NCI-H226 (cell line): ENCODE results near the gene PRR23E.

Experiments used
- DNase-seq: peaks from one replicate; pipeline ENCODE4 v3.0.0-alpha.2; 2015

The PRR23E gene

DNA sequence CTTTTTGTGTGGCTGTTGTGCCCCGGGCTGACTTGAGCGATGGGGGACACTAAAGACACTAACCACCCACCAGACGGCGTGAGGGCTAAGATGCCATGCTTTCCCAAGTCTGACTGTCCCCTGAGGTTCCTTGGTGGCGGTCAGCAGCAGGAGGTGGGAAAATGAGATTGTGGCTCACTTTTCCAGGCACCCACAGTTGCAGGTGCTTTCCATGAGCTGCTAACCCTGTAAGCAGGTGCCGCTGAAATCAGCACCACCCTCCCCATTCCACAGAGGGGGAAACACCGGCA lies 17.7 kb downstream of the PRR23E start:
- DNase-seq = no peak

DNA sequence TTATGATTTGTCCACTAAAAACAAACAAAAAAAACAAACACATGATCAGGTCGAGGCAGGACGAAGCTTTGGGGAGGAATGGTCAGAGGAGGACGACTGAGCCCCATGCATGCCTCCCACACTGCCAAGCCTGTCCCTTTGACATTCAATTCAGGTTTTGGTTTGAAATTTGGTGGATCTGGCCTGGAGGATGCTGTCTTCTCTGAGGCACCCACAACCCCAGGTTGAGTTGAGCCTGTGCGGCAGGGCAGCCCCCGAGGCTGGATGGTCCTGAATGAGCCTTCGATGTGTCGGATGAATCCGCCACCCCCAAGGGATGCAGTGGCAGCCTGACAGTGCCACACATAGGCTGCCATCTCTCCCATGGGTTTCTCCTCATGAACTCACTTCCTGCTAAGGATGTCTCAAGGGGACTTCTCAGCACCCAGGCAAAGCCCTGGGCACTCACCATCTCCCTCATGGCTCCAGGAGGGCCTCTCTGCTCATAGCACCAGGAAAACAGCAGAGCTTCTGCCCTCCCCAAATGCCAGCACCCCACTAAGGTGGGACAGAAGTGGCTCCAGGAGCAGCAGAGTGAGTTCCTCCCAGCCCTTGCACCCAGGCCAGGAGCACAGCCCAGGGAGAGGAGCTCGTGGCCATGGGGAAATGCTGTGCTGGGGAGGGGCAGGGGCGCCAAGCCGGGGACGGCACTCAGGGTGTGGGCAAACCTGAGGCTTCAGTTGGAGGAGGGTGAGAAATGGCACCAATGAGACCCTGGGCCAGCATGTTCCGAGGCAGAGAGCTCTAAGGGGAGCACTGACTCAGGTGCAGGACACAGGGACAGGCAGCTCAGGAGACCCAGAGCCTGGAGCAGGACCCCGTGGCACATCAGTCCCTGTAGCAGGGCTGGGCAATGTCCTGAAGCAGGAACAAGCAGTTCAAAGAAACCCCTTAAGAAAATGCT lies 18.5 kb downstream of the PRR23E start:
- no peak for DNase-seq

GRCh38 chr3:127212231-127212630 lies 19.3 kb downstream of the PRR23E start:
- no peak for DNase-seq

GRCh38 chr3:127212711-127213110 lies 19.8 kb downstream of the PRR23E start:
- no peak for DNase-seq

- DNase-seq = no peak
These were observed 20.5 kb downstream of the PRR23E start for GRCh38 chr3:127213381-127213918.

- DNase-seq = no peak
These were observed 22.0 kb downstream of the PRR23E start for GRCh38 chr3:127214975-127215374.

DNA sequence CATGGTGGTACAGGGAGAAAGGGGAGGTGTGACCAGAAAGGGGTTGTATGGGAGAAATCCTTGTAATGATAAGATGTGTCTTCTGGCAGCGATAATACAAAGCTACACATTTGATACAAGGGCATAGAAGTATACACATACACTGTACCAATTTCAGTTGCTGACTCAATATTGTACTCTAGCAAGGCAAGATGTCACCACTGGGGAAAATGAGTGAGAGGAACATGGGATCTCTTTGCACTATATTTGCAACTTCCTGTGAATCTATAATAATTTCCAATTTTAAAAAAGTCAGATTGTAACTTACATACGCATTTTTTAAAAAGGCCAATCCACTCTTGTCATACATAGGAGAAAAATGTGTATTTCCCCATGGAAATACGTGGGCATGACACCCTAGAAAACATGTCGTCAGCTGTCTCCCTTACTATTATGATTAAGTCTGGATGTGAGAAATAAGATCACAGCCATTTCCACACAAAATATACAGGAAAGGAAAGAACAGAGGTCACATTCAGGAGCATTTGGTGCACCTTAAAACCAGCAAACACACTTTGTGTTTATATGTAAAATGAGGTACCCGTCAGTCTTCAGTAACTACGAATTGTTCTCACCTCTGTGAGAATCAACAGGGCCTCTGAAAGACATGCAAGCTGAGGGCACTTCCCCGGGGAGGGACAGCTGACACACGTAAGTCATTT lies 22.9 kb downstream of the PRR23E start:
- no peak for DNase-seq

- DNase-seq = no peak
These were observed 23.7 kb downstream of the PRR23E start for GRCh38 chr3:127216415-127217261.

GRCh38 chr3:127217596-127218453 lies 24.9 kb downstream of the PRR23E start:
- no peak for DNase-seq

DNA sequence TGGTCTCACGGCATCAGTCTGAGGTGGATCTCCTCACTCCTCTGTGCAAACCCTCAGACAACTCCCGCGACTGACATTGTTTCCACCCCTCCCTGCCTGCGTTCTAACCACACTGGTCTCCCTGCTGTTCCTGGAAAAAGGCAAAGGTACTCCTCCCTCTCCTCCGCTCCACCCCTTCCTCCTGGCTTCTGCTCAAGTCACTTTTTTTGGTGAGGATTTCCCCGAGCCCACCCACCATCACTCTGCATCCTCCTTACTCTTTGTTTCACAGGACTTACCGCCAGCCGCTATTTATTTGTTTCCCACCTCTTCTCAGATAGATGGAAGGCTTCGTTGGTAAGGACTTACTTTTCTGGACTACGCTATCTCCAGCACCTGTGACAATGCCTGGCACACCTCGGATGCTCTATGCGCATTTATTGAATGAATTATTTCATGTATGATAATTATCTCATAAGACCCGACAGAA lies 25.6 kb downstream of the PRR23E start:
- DNase-seq = no peak

DNA sequence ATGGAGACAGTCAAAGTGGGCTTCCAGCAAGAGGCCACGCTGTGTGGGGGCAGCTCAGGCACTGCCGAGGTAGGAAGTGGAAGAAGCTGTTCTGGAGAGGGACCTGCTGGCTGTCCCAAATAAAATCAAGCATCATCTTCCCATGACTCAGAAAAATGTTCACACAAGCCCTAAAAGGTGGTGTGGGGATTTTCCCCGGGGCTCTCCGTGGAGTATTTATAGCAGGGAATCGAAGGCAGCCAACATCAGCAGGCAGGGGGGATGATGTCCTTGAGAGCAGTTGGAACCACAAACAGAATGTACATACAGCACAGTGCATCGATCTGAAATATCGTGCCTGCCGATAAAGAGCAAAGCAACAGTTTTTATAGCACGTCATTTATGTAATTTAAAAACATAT lies 27.6 kb downstream of the PRR23E start:
- no peak for DNase-seq

- DNase-seq = no peak
These were observed 28.1 kb downstream of the PRR23E start for GRCh38 chr3:127221037-127221436.

DNA sequence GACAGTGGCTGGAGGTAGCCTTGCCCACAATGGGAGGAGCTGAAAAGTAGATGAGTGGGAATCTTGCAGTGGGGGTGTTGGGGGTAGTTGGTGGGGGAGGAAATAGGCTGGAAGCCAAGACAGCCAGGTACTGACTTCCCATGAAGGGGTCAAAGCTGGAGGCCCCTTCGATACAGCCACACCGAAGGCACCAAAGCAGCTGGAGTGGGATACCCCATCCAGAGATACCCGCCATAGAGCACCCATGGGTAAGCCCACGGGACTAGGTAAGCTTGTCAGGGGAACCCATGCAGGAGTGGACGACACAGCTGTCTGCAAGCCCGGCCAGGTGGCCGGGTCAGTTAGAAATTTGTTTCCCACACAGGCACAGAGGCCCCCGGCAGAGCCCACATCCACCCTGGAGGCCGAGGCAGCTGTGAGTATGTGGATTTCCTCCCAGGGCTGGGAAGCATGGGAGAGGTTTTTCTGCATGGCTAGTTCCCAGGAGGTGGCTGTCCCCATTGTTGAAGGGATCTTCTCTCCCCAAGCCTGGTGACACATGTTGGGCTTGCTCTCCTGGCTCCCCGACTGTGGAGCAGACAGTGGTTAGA lies 28.6 kb downstream of the PRR23E start:
- no peak for DNase-seq

DNA sequence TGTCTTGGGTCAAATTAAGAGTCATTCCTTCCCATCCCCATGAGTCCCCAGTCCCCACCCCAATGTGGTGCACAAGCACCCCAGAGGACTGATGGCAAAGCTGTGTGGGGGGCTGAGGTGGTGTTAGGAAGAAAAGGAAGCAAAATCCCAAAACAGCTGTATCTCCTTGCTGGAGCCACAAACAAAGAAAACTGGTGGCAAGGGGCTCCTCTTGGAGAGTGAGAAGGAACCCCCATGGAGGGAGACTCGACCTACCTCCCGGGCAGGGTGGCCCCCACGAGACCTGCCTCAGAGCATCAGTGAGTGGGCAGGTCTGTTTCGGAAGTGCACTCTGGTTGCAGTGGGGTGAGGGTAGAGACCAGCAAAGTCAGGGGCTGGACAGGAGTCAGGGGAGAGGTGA lies 29.2 kb downstream of the PRR23E start:
- DNase-seq = no peak

DNA sequence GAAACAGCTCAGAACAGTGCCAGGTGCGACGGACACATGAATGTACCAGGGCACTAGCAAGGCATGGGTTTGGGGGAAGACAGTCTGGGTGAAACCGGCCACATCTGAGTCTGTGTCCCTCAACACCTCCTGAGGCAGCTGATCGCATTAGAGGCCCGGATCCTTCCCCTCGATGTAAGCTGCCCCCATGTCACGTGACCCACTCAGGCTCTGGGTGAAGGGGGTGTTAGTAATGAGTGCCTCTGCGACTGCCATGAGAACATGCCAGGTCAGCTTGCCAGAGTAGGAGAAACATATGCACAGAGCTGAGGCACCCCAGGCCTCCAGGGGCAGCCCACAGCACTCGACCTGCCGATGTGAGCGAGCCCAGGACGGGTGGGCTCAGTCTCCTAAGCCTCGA lies 29.7 kb downstream of the PRR23E start:
- no peak for DNase-seq

- no peak for DNase-seq
These were observed 31.2 kb downstream of the PRR23E start for GRCh38 chr3:127224118-127224517.

DNA sequence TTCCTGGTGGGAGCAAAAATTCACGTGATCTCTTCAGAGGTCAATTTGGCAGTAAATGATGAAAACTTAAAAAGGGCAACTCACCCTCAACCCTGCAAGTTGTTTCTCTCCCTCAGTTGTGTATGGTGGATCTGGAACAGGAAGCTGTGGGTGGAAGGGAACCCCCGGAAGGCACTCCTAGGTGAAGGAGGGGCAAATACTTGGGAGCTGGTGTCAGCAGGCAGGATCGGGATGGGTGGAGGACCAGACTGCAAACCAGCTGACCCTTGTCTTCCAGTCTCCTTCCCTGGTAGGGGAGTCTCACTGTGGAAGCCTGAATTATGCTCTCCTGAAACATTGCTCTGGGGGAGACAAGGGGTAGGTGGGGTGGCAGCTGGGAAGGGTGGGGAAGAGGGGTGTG lies 33.5 kb downstream of the PRR23E start:
- DNase-seq = no peak

GRCh38 chr3:127226946-127227842 lies 34.3 kb downstream of the PRR23E start:
- DNase-seq = no peak

DNA sequence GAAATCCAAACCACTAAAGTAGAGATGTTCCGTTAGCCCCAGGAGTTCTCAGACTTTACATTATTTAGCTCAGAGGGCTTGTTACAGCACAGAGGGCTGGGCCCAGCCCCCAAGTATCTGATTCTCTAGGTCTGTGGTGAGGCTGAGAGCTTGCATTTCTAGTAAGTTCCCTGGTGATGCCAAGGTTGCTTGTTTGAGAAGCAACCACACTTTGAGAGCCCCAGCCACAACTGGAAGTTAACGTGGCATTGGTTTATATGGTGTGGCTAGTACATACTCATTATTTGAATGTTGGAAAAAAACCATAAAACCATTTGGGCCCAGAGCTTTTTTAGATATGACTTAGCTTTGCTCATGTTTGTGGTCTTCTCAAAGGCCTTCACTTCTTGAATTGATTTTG lies 35.9 kb downstream of the PRR23E start:
- DNase-seq = no peak

GRCh38 chr3:127233371-127233770 lies 40.4 kb downstream of the PRR23E start:
- no peak for DNase-seq

DNA sequence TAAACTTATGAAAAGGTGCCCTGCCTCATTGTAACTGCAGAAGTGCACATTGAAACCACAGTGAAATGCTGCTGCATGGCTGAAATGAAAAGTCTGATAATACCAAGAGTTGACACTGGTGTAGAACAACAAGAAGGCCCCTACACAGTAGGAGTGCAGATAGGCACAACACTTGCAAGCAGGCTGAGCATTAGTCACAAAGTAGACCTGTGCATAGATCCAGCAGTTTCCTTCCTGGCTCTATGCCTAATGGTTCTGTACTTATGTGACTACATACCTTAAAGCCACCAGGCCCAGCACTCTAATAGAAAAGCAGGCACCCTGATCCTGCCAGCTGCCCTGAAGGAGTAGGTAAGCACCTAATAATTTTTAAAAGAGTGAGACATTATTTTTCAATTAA lies 41.8 kb downstream of the PRR23E start:
- DNase-seq = no peak
